Activated CD4-positive, CD25-positive, alpha-beta regulatory T cell treated with anti-CD3 and anti-CD28 coated beads, Interleukin-2, amount 50 U/mL, for 72 hours (primary cell): ENCODE measurements around the gene PIH1D1.
"Not testable (repeated sequence)": the region's sequence is repeated elsewhere in the genome, so short reads cannot be mapped to it uniquely, and the experiment has no call there.

Experiments used
- DNase-seq: peaks from one replicate; pipeline ENCODE4 v3.0.0; 2021

PIH1D1 gene

GRCh38 chr19:49479975-49480628 lies 28.5 kb upstream of the PIH1D1 start:
- no peak for DNase-seq

GRCh38 chr19:49475995-49476880 lies 24.6 kb upstream of the PIH1D1 start:
- DNase-seq, result peak; percentile 72

- no peak for DNase-seq
Observed at GRCh38 chr19:49475191-49475917, 23.7 kb upstream of the PIH1D1 start.

GRCh38 chr19:49474542-49474924 lies 22.9 kb upstream of the PIH1D1 start:
- no peak for DNase-seq

GRCh38 chr19:49473868-49474541 lies 22.4 kb upstream of the PIH1D1 start, which contains the start of gene FLT3LG:
FLT3LG (plus strand) TSS chr19:49474215; CDS start chr19:49474640, 425 bp downstream.
- DNase-seq, result peak; percentile 91

- DNase-seq, result not testable (repeated sequence)
Observed at GRCh38 chr19:49473501-49473867, 21.9 kb upstream of the PIH1D1 start.

GRCh38 chr19:49472936-49473335 lies 21.3 kb upstream of the PIH1D1 start:
- no peak for DNase-seq

GRCh38 chr19:49470615-49470978 lies 19.0 kb upstream of the PIH1D1 start:
- no peak for DNase-seq

- DNase-seq, result peak; percentile 78
Observed at GRCh38 chr19:49469828-49470614, 18.4 kb upstream of the PIH1D1 start.

- DNase-seq, result peak; percentile 75
Observed at GRCh38 chr19:49468746-49469447, 17.3 kb upstream of the PIH1D1 start.

GRCh38 chr19:49468199-49468598 lies 16.6 kb upstream of the PIH1D1 start:
- no peak for DNase-seq

GRCh38 chr19:49465371-49465770 lies 13.8 kb upstream of the PIH1D1 start:
- DNase-seq, result no peak

- no peak for DNase-seq
Observed at GRCh38 chr19:49463960-49464740, 12.5 kb upstream of the PIH1D1 start.

- no peak for DNase-seq
Observed at GRCh38 chr19:49462492-49462891, 10.9 kb upstream of the PIH1D1 start.

- no peak for DNase-seq
Observed at GRCh38 chr19:49461656-49462055, 10.0 kb upstream of the PIH1D1 start.

- DNase-seq, result not testable (repeated sequence)
Observed at GRCh38 chr19:49461130-49461529, 9.5 kb upstream of the PIH1D1 start.

- no peak for DNase-seq
Observed at GRCh38 chr19:49459388-49459787, 7.8 kb upstream of the PIH1D1 start.

GRCh38 chr19:49458567-49458903 lies 6.9 kb upstream of the PIH1D1 start:
- no peak for DNase-seq

GRCh38 chr19:49456326-49456725 lies 4.7 kb upstream of the PIH1D1 start:
- DNase-seq, result no peak

GRCh38 chr19:49455773-49456172 lies 4.2 kb upstream of the PIH1D1 start:
- no peak for DNase-seq

GRCh38 chr19:49453757-49454240 lies 2.2 kb upstream of the PIH1D1 start:
- DNase-seq, result no peak
